GM18868 (cell line): Measurements from ENCODE around the gene PGBD4.
"Not testable (repeated sequence)": the region's sequence is repeated elsewhere in the genome, so short reads cannot be mapped to it uniquely, and the experiment has no call there.

Experiments
- ATAC-seq: cut with Tn5 transposase; IDR thresholded peaks from one replicate; pipeline ENCODE4 v1.9.1; 2021; ENCODE audit warnings: mild to moderate bottlenecking, moderate library complexity; ENCODE audit not compliant: unreplicated experiment

PGBD4 gene

GRCh38 chr15:34111488-34111887 lies 9.6 kb downstream of the PGBD4 start:
- ATAC-seq, result no peak

GRCh38 chr15:34114215-34114614 lies 12.3 kb downstream of the PGBD4 start:
- no peak for ATAC-seq

GRCh38 chr15:34114739-34115138 lies 12.9 kb downstream of the PGBD4 start:
- no peak for ATAC-seq

- no peak for ATAC-seq
Measured at GRCh38 chr15:34116620-34117019, 14.7 kb downstream of the PGBD4 start.

GRCh38 chr15:34119291-34119690 lies 17.4 kb downstream of the PGBD4 start:
- ATAC-seq, result no peak

GRCh38 chr15:34120420-34120819 lies 18.5 kb downstream of the PGBD4 start:
- ATAC-seq, result not testable (repeated sequence)

GRCh38 chr15:34121786-34122185 lies 19.9 kb downstream of the PGBD4 start:
- ATAC-seq, result not testable (repeated sequence)

- peak; percentile 48 for ATAC-seq
Measured at GRCh38 chr15:34122771-34123183, 20.9 kb downstream of the PGBD4 start.

GRCh38 chr15:34124651-34125050 lies 22.8 kb downstream of the PGBD4 start:
- no peak for ATAC-seq

- no peak for ATAC-seq
Measured at GRCh38 chr15:34125945-34126344, 24.1 kb downstream of the PGBD4 start.

- ATAC-seq, result no peak
Measured at GRCh38 chr15:34126522-34126921, 24.6 kb downstream of the PGBD4 start.

GRCh38 chr15:34128898-34129297 lies 27.0 kb downstream of the PGBD4 start:
- ATAC-seq, result no peak

GRCh38 chr15:34132881-34133280 lies 31.0 kb downstream of the PGBD4 start:
- ATAC-seq, result no peak

- ATAC-seq, result no peak
Measured at GRCh38 chr15:34133511-34133910, 31.6 kb downstream of the PGBD4 start.

- ATAC-seq, result no peak
Measured at GRCh38 chr15:34147371-34148140, 45.7 kb downstream of the PGBD4 start.

GRCh38 chr15:34154725-34155204 lies 52.9 kb downstream of the PGBD4 start:
- no peak for ATAC-seq

- no peak for ATAC-seq
Measured at GRCh38 chr15:34155859-34156258, 54.0 kb downstream of the PGBD4 start.
